MCF 10A (cell line): ENCODE data around the gene TSC22D1. TPM values are rescaled to one million over a fixed set of nuclear protein-coding genes. Genes with fewer than 3 reads are reported as not detected.

Experiments
- BruUV-seq: library from RNA; stranded (reverse); fragments of 400-500 nt; replicated peaks from 2 replicates; lab custom pipeline; 2021; lab: Mats Ljungman, UMichigan
- CTCF ChIA-PET: fragments of 300-600 bp; sonication (Branson Sonifier 250); formaldehyde crosslinking; extraction: SDS; loops from one replicate; lab custom pipeline; 2021; ENCODE audit warnings: antibody characterized with exemption, inconsistent platforms; lab: Yijun Ruan, JAX
- POLR2A ChIA-PET: fragments of 300-600, 350-650 bp; sonication (Branson Sonifier 250); formaldehyde crosslinking; extraction: SDS; loops from one replicate; lab custom pipeline; 2020; ENCODE audit warnings: antibody characterized with exemption, inconsistent platforms; lab: Yijun Ruan, JAX
- DNase-seq: peaks from one replicate; pipeline ENCODE4 v3.0.0-alpha.2; 2018; ENCODE audit not compliant: unreplicated experiment
- H3K27ac Mint-ChIP-seq: one replicate; pipeline ENCODE4 v1.8.0; 2022; ENCODE audit warnings: mild to moderate bottlenecking, low read depth, mixed read lengths; ENCODE audit not compliant: unreplicated experiment
- H3K27me3 Mint-ChIP-seq: one replicate; pipeline ENCODE4 v1.8.0; 2022; ENCODE audit warnings: mixed read lengths; ENCODE audit not compliant: insufficient read depth, unreplicated experiment
- H3K36me3 Mint-ChIP-seq: one replicate; pipeline ENCODE4 v1.8.0; 2022; ENCODE audit warnings: mild to moderate bottlenecking, moderate library complexity, mixed read lengths; ENCODE audit not compliant: insufficient read depth, unreplicated experiment
- H3K4me1 Mint-ChIP-seq: one replicate; pipeline ENCODE4 v1.8.0; 2022; ENCODE audit warnings: mixed read lengths; ENCODE audit not compliant: insufficient read depth, unreplicated experiment
- H3K4me3 Mint-ChIP-seq: one replicate; pipeline ENCODE4 v1.8.0; 2022; ENCODE audit warnings: mild to moderate bottlenecking, moderate library complexity, mixed read lengths; ENCODE audit not compliant: unreplicated experiment
- H3K9me3 Mint-ChIP-seq: one replicate; pipeline ENCODE4 v1.8.0; 2022; ENCODE audit warnings: mixed read lengths; ENCODE audit not compliant: unreplicated experiment
- CTCF ChIP-seq: fragments of 200-600 bp; IDR thresholded peaks from one replicate; pipeline ENCODE4 v1.8.0; 2022; ENCODE audit warnings: antibody characterized with exemption, mild to moderate bottlenecking; ENCODE audit not compliant: unreplicated experiment
- intact Hi-C: fragments of 100-400 bp; cut with micrococcal nuclease; formaldehyde crosslinking; loops from 2 replicates; pipeline ENCODE4 v1.14.1; 2022
- total RNA-seq: library from RNA; stranded (reverse); gene quantifications from 2 replicates; pipeline ENCODE4 v1.2.3, GENCODE V29; 2022

Gene TSC22D1
- total RNA-seq, 1 experiment from 2014 or later, result 153 TPM

DNA sequence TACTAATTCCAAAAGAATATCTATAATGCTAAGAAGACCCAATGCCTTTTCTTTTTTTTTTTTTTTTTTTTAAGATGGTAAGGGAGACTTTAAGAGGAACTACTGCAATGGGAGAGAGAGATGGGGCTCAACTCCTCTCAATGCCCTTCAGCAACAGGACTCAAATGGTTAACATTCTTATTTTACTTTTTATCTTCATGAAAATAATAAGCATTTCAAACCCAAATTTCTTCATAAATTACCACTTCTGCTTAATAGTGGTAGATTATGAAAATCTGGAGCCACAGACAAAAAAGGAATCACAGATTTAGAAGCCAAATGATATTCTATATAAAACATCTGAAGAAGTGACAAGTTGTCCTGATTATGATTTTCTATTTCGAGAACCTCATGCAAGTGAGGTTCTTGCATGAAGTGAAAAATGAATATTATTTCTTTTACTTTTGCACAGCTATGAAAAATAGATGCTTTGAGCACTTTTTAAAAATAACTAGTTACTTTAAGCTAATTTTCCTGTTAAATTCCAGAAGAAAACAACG lies 128.3 kb downstream of the TSC22D1 start:
- ChIA-PET CTCF (interaction anchor here (1.2 to 1.4 kb wide), 3 partner anchors 397 to 542 kb away, joined by 5 to 7 read pairs (median 6); no protein-coding TSS in a partner anchor), POLR2A (interaction anchor here (0.6 to 1.5 kb wide), 4 partner anchors 11 to 137 kb away, joined by 3 read pairs; no protein-coding TSS in a partner anchor)
- TF ChIP-seq CTCF, result no peak
- Mint-ChIP-seq H3K36me3 (peaks cover 6% of the 10 kb centered on the region), H3K9me3 (no peaks in the 10 kb centered on the region), H3K4me3 (no peak overlapping the region), H3K4me1 (peaks cover 11% of the 10 kb centered on the region), H3K27me3 (no peaks in the 10 kb centered on the region), H3K27ac (no peak overlapping the region)
- intact Hi-C loops, result no loop called here
- no TSS peak for BruUV-seq
- DNase-seq, result no peak

GRCh38 chr13:44440046-44440608 lies 136.0 kb downstream of the TSC22D1 start:
- ChIA-PET CTCF (interaction anchor here (0.6 to 1.9 kb wide), 5 partner anchors 21 to 535 kb away, joined by 3 to 22 read pairs (median 4); no protein-coding TSS in a partner anchor), POLR2A (interaction anchor here (0.7 kb wide), 2 partner anchors 97 to 130 kb away, joined by 3 to 4 read pairs; no protein-coding TSS in a partner anchor)
- Mint-ChIP-seq H3K27me3 (no peaks in the 10 kb centered on the region), H3K4me3 (no peak overlapping the region), H3K9me3 (no peaks in the 10 kb centered on the region), H3K4me1 (peaks cover 17% of the 10 kb centered on the region), H3K36me3 (peaks cover 22% of the 10 kb centered on the region), H3K27ac (no peak overlapping the region)
- DNase-seq, result no peak
- TF ChIP-seq CTCF, result no peak
- intact Hi-C loops, result no loop called here
- no TSS peak for BruUV-seq

GRCh38 chr13:44439452-44440024 lies 136.6 kb downstream of the TSC22D1 start:
- ChIA-PET CTCF (interaction anchor here (0.5 to 3.2 kb wide), 10 partner anchors 24 to 540 kb away, joined by 3 to 49 read pairs (median 8); no protein-coding TSS in a partner anchor), POLR2A (interaction anchor here (1.1 to 11.8 kb wide), 5 partner anchors 128 to 535 kb away, joined by 3 to 341 read pairs (median 27); no protein-coding TSS in a partner anchor)
- Mint-ChIP-seq H3K27me3 (no peaks in the 10 kb centered on the region), H3K36me3 (peaks cover 23% of the 10 kb centered on the region), H3K4me1 (peaks cover 20% of the 10 kb centered on the region), H3K9me3 (no peaks in the 10 kb centered on the region), H3K27ac (no peak overlapping the region), H3K4me3 (no peak overlapping the region)
- no TSS peak for BruUV-seq
- intact Hi-C loops, result no loop called here
- DNase-seq, result no peak
- no peak for TF ChIP-seq CTCF

GRCh38 chr13:44438234-44438579 lies 137.9 kb downstream of the TSC22D1 start:
- no peak overlapping the region for H3K27ac Mint-ChIP-seq
- H3K36me3 Mint-ChIP-seq, result peaks cover 36% of the 10 kb centered on the region
- POLR2A ChIA-PET, result interaction anchor here (1.0 to 11.8 kb wide), 15 partner anchors 30 to 533 kb away, joined by 3 to 341 read pairs (median 27); no protein-coding TSS in a partner anchor
- H3K4me1 Mint-ChIP-seq, result peaks cover 31% of the 10 kb centered on the region
- TF ChIP-seq CTCF, result no peak
- no peaks in the 10 kb centered on the region for H3K9me3 Mint-ChIP-seq
- no TSS peak for BruUV-seq
- DNase-seq, result no peak
- CTCF ChIA-PET, result interaction anchor here (0.7 to 3.2 kb wide), 19 partner anchors 18 to 533 kb away, joined by 3 to 49 read pairs (median 4); no protein-coding TSS in a partner anchor
- H3K4me3 Mint-ChIP-seq, result no peak overlapping the region
- intact Hi-C loops, result loop anchor here (1.0 kb wide), 1 partner anchor 388 kb away; no protein-coding TSS in a partner anchor
- H3K27me3 Mint-ChIP-seq, result no peaks in the 10 kb centered on the region
